NCI-H524 (cell line): ENCODE measurements around the gene EXOC3.
"Not testable (repeated sequence)": the region's sequence is repeated elsewhere in the genome, so short reads cannot be mapped to it uniquely, and the experiment has no call there.

Experiments
- DNase-seq, 2 experiments: peaks; one replicate each; lab custom pipeline; 2025; lab: John Stamatoyannopoulos, UW

The EXOC3 gene

GRCh38 chr5:407051-407450, 35.9 kb upstream of the EXOC3 start:
- DNase-seq: no peak

GRCh38 chr5:407801-408268, 35.1 kb upstream of the EXOC3 start:
- DNase-seq: no peak

GRCh38 chr5:410911-411517, 32.0 kb upstream of the EXOC3 start:
- no peak for DNase-seq

GRCh38 chr5:411728-412127, 31.2 kb upstream of the EXOC3 start:
- no peak for DNase-seq

GRCh38 chr5:414991-415927, 27.7 kb upstream of the EXOC3 start:
- not testable (repeated sequence) for DNase-seq

- DNase-seq: no peak
Observed at GRCh38 chr5:415928-416635, 26.9 kb upstream of the EXOC3 start.

- DNase-seq: no peak
Observed at GRCh38 chr5:416636-416960, 26.4 kb upstream of the EXOC3 start.

GRCh38 chr5:417301-418161, 25.4 kb upstream of the EXOC3 start:
- DNase-seq: no peak

- no peak for DNase-seq
Observed at GRCh38 chr5:418162-419121, 24.5 kb upstream of the EXOC3 start.

- DNase-seq: no peak
Observed at GRCh38 chr5:419970-420369, 23.0 kb upstream of the EXOC3 start.

GRCh38 chr5:420632-421286, 22.2 kb upstream of the EXOC3 start:
- no peak for DNase-seq

GRCh38 chr5:421287-421880, 21.6 kb upstream of the EXOC3 start:
- DNase-seq: no peak

GRCh38 chr5:421901-422300, 21.1 kb upstream of the EXOC3 start:
- DNase-seq: no peak

GRCh38 chr5:422323-423232, 20.4 kb upstream of the EXOC3 start:
- DNase-seq: no peak

- DNase-seq: no peak
Observed at GRCh38 chr5:423233-423565, 19.8 kb upstream of the EXOC3 start.

- no peak for DNase-seq
Observed at GRCh38 chr5:423626-424261, 19.2 kb upstream of the EXOC3 start.

- no peak for DNase-seq
Observed at GRCh38 chr5:424301-425110, 18.5 kb upstream of the EXOC3 start.
